HG03432 (cell line): ENCODE results near the gene EDN1.

Experiments
- ATAC-seq: cut with Tn5 transposase; IDR thresholded peaks from one replicate; pipeline ENCODE4 v1.9.1; 2021; ENCODE audit warnings: mild to moderate bottlenecking, moderate library complexity; ENCODE audit not compliant: unreplicated experiment

Gene EDN1

GRCh38 chr6:12289933-12290820 lies at the start of gene EDN1:
Gene EDN1, plus strand, starts transcription at chr6:12290361. Its CDS starts 269 bp downstream, at chr6:12290630.
- ATAC-seq: peak; percentile 84

GRCh38 chr6:12241493-12242175 lies 48.5 kb upstream of the EDN1 start:
- no peak for ATAC-seq

GRCh38 chr6:12243169-12243568 lies 47.0 kb upstream of the EDN1 start:
- no peak for ATAC-seq

GRCh38 chr6:12245360-12245759 lies 44.8 kb upstream of the EDN1 start:
- ATAC-seq: no peak

- ATAC-seq: no peak
Observed at GRCh38 chr6:12245763-12246718, 44.1 kb upstream of the EDN1 start.

- ATAC-seq: no peak
Observed at GRCh38 chr6:12246900-12247299, 43.3 kb upstream of the EDN1 start.

GRCh38 chr6:12249541-12250382 lies 40.4 kb upstream of the EDN1 start:
- ATAC-seq: no peak

GRCh38 chr6:12250383-12250770 lies 39.8 kb upstream of the EDN1 start:
- ATAC-seq: no peak

GRCh38 chr6:12254210-12254609 lies 36.0 kb upstream of the EDN1 start:
- no peak for ATAC-seq

- no peak for ATAC-seq
Observed at GRCh38 chr6:12258191-12258590, 32.0 kb upstream of the EDN1 start.

GRCh38 chr6:12258591-12259075 lies 31.5 kb upstream of the EDN1 start:
- ATAC-seq: no peak

GRCh38 chr6:12260458-12261093 lies 29.6 kb upstream of the EDN1 start:
- no peak for ATAC-seq

GRCh38 chr6:12261502-12261901 lies 28.7 kb upstream of the EDN1 start:
- no peak for ATAC-seq

- no peak for ATAC-seq
Observed at GRCh38 chr6:12262236-12263061, 27.7 kb upstream of the EDN1 start.

GRCh38 chr6:12263403-12263802 lies 26.8 kb upstream of the EDN1 start:
- no peak for ATAC-seq

GRCh38 chr6:12264671-12265070 lies 25.5 kb upstream of the EDN1 start:
- ATAC-seq: no peak

GRCh38 chr6:12265296-12265695 lies 24.9 kb upstream of the EDN1 start:
- ATAC-seq: no peak

GRCh38 chr6:12265791-12266190 lies 24.4 kb upstream of the EDN1 start:
- no peak for ATAC-seq

GRCh38 chr6:12266571-12266970 lies 23.6 kb upstream of the EDN1 start:
- ATAC-seq: no peak
